ENCODE measurements around the gene CINP. TPM values are rescaled to one million over a fixed set of nuclear protein-coding genes. Genes with fewer than 3 reads are reported as not detected.

CINP gene
- total and polyA plus RNA-seq, 2 of the 13 experiments (the other 11 are each of a cell fraction or from before 2014, with no cell fraction given), result 32.8 to 42.8 TPM

DNA sequence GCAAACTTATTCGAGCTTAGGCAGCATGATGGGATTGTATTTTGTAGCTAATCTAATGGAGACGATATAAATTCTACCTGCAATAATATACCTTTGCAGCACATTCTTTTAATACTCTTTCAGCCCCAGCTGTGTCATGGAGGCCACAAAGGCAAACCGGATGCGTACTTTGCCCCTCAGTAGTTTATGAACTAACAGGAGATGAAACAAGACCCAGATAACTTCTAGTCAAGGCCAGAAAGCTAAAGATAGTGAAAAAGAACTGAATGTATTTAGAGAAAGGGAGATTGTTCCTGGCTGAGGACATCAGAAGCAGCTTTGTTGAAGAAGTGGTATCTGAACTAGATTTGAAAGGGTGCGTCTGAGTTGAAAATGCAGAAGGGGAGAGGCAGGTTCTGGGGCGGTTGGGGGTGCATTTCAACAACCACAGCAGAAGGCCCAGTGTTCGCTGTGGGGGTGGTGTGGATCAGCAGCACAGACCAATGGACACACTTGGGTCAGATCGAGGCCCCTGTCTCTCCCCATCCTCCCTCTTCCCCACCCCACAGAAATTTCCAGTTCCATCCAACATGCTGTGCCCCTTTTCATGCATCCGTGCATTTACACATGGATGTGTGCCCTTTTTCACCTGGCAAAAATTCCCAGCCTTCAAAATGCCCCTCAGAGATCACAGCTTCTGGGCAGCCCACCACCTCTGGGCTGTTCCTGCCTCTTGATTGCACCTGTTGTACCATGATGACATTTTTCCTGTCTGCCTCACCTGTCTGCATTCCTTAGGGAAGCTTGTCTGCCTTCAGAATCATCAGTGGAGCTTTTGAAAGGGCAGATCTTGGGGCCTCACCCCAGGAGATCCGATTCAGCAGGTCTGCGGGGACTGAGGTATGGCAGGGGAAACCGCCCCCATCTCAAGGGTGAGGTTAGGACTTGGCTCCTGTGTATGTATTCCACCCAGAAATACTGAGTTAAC lies 41.0 kb downstream of the CINP start (continued):
- TF ChIP-seq, protein P1, sequence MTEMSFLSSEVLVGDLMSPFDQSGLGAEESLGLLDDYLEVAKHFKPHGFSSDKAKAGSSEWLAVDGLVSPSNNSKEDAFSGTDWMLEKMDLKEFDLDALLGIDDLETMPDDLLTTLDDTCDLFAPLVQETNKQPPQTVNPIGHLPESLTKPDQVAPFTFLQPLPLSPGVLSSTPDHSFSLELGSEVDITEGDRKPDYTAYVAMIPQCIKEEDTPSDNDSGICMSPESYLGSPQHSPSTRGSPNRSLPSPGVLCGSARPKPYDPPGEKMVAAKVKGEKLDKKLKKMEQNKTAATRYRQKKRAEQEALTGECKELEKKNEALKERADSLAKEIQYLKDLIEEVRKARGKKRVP (CRISPR knock-in tag; IDR thresholded peaks at IDR 0.05), result 0 out of 4 replicates have a peak, but pooled peaks of 1 of the 2 experiments have one; percentile 25
- TF ChIP-seq, protein P2, sequence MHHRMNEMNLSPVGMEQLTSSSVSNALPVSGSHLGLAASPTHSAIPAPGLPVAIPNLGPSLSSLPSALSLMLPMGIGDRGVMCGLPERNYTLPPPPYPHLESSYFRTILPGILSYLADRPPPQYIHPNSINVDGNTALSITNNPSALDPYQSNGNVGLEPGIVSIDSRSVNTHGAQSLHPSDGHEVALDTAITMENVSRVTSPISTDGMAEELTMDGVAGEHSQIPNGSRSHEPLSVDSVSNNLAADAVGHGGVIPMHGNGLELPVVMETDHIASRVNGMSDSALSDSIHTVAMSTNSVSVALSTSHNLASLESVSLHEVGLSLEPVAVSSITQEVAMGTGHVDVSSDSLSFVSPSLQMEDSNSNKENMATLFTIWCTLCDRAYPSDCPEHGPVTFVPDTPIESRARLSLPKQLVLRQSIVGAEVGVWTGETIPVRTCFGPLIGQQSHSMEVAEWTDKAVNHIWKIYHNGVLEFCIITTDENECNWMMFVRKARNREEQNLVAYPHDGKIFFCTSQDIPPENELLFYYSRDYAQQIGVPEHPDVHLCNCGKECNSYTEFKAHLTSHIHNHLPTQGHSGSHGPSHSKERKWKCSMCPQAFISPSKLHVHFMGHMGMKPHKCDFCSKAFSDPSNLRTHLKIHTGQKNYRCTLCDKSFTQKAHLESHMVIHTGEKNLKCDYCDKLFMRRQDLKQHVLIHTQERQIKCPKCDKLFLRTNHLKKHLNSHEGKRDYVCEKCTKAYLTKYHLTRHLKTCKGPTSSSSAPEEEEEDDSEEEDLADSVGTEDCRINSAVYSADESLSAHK (CRISPR knock-in tag; IDR thresholded peaks at IDR 0.05; ENCODE audit: borderline replicate concordance), result no peak
- TF ChIP-seq NFYC (CRISPR knock-in tag; IDR thresholded peaks at IDR 0.05) (no peak), EZH2 (conservative IDR thresholded peaks at IDR 0.05; ENCODE audit: low read depth, low read length) (no peak), KIAA2018 (CRISPR knock-in tag; IDR thresholded peaks at IDR 0.05; ENCODE audit: borderline replicate concordance) (no peak), ZNF143 (CRISPR knock-in tag; IDR thresholded peaks at IDR 0.05) (no peak; the same call in 1 of the 2 replicates), MIER2 (CRISPR knock-in tag; IDR thresholded peaks at IDR 0.05) (no peak)
- TF ChIP-seq, protein P3, sequence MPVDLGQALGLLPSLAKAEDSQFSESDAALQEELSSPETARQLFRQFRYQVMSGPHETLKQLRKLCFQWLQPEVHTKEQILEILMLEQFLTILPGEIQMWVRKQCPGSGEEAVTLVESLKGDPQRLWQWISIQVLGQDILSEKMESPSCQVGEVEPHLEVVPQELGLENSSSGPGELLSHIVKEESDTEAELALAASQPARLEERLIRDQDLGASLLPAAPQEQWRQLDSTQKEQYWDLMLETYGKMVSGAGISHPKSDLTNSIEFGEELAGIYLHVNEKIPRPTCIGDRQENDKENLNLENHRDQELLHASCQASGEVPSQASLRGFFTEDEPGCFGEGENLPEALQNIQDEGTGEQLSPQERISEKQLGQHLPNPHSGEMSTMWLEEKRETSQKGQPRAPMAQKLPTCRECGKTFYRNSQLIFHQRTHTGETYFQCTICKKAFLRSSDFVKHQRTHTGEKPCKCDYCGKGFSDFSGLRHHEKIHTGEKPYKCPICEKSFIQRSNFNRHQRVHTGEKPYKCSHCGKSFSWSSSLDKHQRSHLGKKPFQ (CRISPR knock-in tag; IDR thresholded peaks at IDR 0.05; ENCODE audit: insufficient replicate concordance), result peak; percentile 29
